Liver (tissue), 3 donors: Measurements from ENCODE around the gene IQGAP2.

Experiments used
- ATF3 ChIP-seq: IDR thresholded peaks from 2 replicates; pipeline ENCODE4 v1.6.1; 2016; ENCODE audit warnings: antibody characterized with exemption
- CTCF ChIP-seq: fragments of 150-350 bp; IDR thresholded peaks from 2 replicates; pipeline ENCODE4 v1.5.1; 2017; ENCODE audit warnings: improper control_type of control experiment, low read depth, low read length; ENCODE audit not compliant: missing input control
- GABPA ChIP-seq, 2 donors: IDR thresholded peaks in 1 of 2; conservative IDR thresholded peaks in 1 of 2; 2 replicates each; pipeline ENCODE4 v1.6.1; 2016; ENCODE audit warnings: antibody characterized with exemption in 2 of 2, mild to moderate bottlenecking in 1 of 2, moderate library complexity in 1 of 2
- HNF4A ChIP-seq, 2 donors: conservative IDR thresholded peaks; 2 replicates each; pipeline ENCODE4 v1.6.1; 2016; ENCODE audit warnings: antibody characterized with exemption in 2 of 2, mild to moderate bottlenecking in 2 of 2
- JUND ChIP-seq, 2 donors: IDR thresholded peaks; 2 replicates each; pipeline ENCODE4 v1.6.1; 2016; ENCODE audit warnings: antibody characterized with exemption in 2 of 2
- MAX ChIP-seq: IDR thresholded peaks from 2 replicates; pipeline ENCODE4 v1.6.1; 2016; ENCODE audit warnings: antibody characterized with exemption
- RAD21 ChIP-seq, 2 donors: IDR thresholded peaks; 2 replicates each; pipeline ENCODE4 v1.6.1; 2016; ENCODE audit warnings: antibody characterized with exemption in 2 of 2, mild to moderate bottlenecking in 2 of 2
- REST ChIP-seq: IDR thresholded peaks from 2 replicates; pipeline ENCODE4 v1.6.1; 2016; ENCODE audit warnings: antibody characterized with exemption, mild to moderate bottlenecking
- SP1 ChIP-seq: IDR thresholded peaks from 2 replicates; pipeline ENCODE4 v1.6.1; 2018; ENCODE audit warnings: antibody characterized with exemption, mild to moderate bottlenecking
- ZBTB33 ChIP-seq: IDR thresholded peaks from 2 replicates; pipeline ENCODE4 v1.6.1; 2016; ENCODE audit warnings: antibody characterized with exemption
- donor health status: healthy.
- donor health status: healthy.

GRCh38 chr5:76391014-76391413 is 12.1 kb upstream of the IQGAP2 start:
- TF ChIP-seq ZBTB33 (no peak), CTCF (no peak), MAX (no peak), HNF4A (conservative IDR thresholded peaks at IDR 0.05) (no peak), SP1 (no peak), JUND (IDR thresholded peaks at IDR 0.05) (no peak), ATF3 (no peak), RAD21 (IDR thresholded peaks at IDR 0.05) (no peak), REST (no peak), GABPA (IDR thresholded peaks at IDR 0.05 in 1 of 2, conservative IDR thresholded peaks at IDR 0.05 in 1 of 2) (no peak)
